IMR-90 (cell line): ENCODE data around the gene SNTA1. TPM values are rescaled to one million over a fixed set of nuclear protein-coding genes. Genes with fewer than 3 reads are reported as not detected.

Experiments used
- ATAC-seq: fragments of 200-7000 bp; cut with Tn5 transposase; 2 replicates; pipeline ENCODE4 v1.9.1; 2020; ENCODE audit warnings: low read depth, mild to moderate bottlenecking, moderate library complexity
- BruUV-seq: library from RNA; stranded (reverse); fragments of 400-500 nt; replicated peaks from 2 replicates; lab custom pipeline; 2021; lab: Mats Ljungman, UMichigan
- CTCF ChIA-PET: fragments of 300-600 bp; formaldehyde crosslinking; extraction: SDS; loops from one replicate; lab custom pipeline; 2021; ENCODE audit warnings: antibody characterized with exemption; lab: Yijun Ruan, JAX
- POLR2A ChIA-PET: fragments of 300-600 bp; sonication (Branson Sonifier 250); formaldehyde crosslinking; loops from one replicate; lab custom pipeline; 2022; ENCODE audit warnings: antibody characterized with exemption; ENCODE audit not compliant: unreplicated experiment; lab: Charles Lee
- DNase-seq: peaks from one replicate; pipeline ENCODE4 v3.0.0; 2013
- H2AFZ ChIP-seq: replicated peaks from 2 replicates; pipeline ENCODE3; 2013; ENCODE audit warnings: low read length, mild to moderate bottlenecking; ENCODE audit not compliant: poor library complexity
- H2AK5ac ChIP-seq: 2 replicates; pipeline ENCODE4 v1.6.1; 2013; ENCODE audit warnings: low read depth, low read length, inconsistent platforms
- H2AK9ac ChIP-seq: replicated peaks from 2 replicates; pipeline ENCODE3; 2013; ENCODE audit warnings: mild to moderate bottlenecking, low read depth, low read length, moderate library complexity; ENCODE audit not compliant: poor library complexity
- H2BK120ac ChIP-seq: 2 replicates; pipeline ENCODE4 v1.6.1; 2013; ENCODE audit warnings: low read depth, low read length, inconsistent platforms
- H2BK15ac ChIP-seq: 3 replicates; pipeline ENCODE4 v1.6.1; 2013; ENCODE audit warnings: low read depth, low read length, inconsistent platforms
- H2BK20ac ChIP-seq: 2 replicates; pipeline ENCODE4 v1.6.1; 2013; ENCODE audit warnings: low read depth, mild to moderate bottlenecking, inconsistent platforms, low read length, moderate library complexity
- H2BK5ac ChIP-seq: 2 replicates; pipeline ENCODE4 v1.6.1; 2013; ENCODE audit warnings: mild to moderate bottlenecking, low read depth, low read length, inconsistent platforms; ENCODE audit not compliant: poor library complexity, severe bottlenecking
- H3K14ac ChIP-seq: replicated peaks from 2 replicates; pipeline ENCODE4 v1.6.1; 2013; ENCODE audit warnings: low read depth, low read length, inconsistent platforms
- H3K18ac ChIP-seq: 2 replicates; pipeline ENCODE4 v1.6.1; 2013; ENCODE audit warnings: low read depth, low read length, control low read depth
- H3K23ac ChIP-seq: 2 replicates; pipeline ENCODE4 v1.6.1; 2013; ENCODE audit warnings: low read depth, low read length, inconsistent platforms
- H3K27ac ChIP-seq: 2 replicates; pipeline ENCODE4 v1.5.1; 2013; ENCODE audit warnings: mild to moderate bottlenecking, control low read depth, low read length; ENCODE audit not compliant: insufficient read depth
- H3K27me3 ChIP-seq: 2 replicates; pipeline ENCODE4 v1.6.1; 2013; ENCODE audit warnings: low read length; ENCODE audit not compliant: control insufficient read depth, insufficient read depth
- H3K36me3 ChIP-seq: 2 replicates; pipeline ENCODE4 v1.6.1; 2013; ENCODE audit warnings: low read length, mixed read lengths; ENCODE audit not compliant: control insufficient read depth, insufficient read depth
- H3K4ac ChIP-seq: 2 replicates; pipeline ENCODE4 v1.6.1; 2013; ENCODE audit warnings: low read depth, low read length, inconsistent platforms
- H3K4me1 ChIP-seq: 2 replicates; pipeline ENCODE4 v1.6.1; 2013; ENCODE audit warnings: low read length, mixed read lengths; ENCODE audit not compliant: control insufficient read depth, insufficient read depth
- H3K4me2 ChIP-seq: 2 replicates; pipeline ENCODE4 v1.6.1; 2013; ENCODE audit warnings: low read depth, mild to moderate bottlenecking, control low read depth, low read length, moderate library complexity
- H3K4me3 ChIP-seq: 2 replicates; pipeline ENCODE4 v1.5.1; 2013; ENCODE audit warnings: low read depth, mild to moderate bottlenecking, control low read depth, low read length, moderate library complexity; ENCODE audit not compliant: insufficient read depth
- H3K56ac ChIP-seq: 2 replicates; pipeline ENCODE4 v1.6.1; 2013; ENCODE audit warnings: low read length, inconsistent platforms; ENCODE audit not compliant: insufficient read depth; ENCODE audit errors: extremely low read depth
- H3K79me1 ChIP-seq, 2 experiments: 2 replicates each; pipeline ENCODE4 v1.6.1; 2013; ENCODE audit warnings: low read length in 2 of 2, inconsistent platforms in 1 of 2, low read depth in 1 of 2
- H3K9ac ChIP-seq: 2 replicates; pipeline ENCODE4 v1.6.1; 2013; ENCODE audit warnings: low read depth, low read length, control low read depth
- H3K9me1 ChIP-seq: 2 replicates; pipeline ENCODE4 v1.6.1; 2013; ENCODE audit warnings: low read length, inconsistent platforms; ENCODE audit not compliant: insufficient read depth
- H3K9me3 ChIP-seq: 2 replicates; pipeline ENCODE4 v1.6.1; 2013; ENCODE audit warnings: low read length; ENCODE audit not compliant: control insufficient read depth, insufficient read depth
- H4K20me1 ChIP-seq: 2 replicates; pipeline ENCODE4 v1.6.1; 2013; ENCODE audit warnings: low read length, inconsistent platforms; ENCODE audit not compliant: insufficient read depth
- H4K5ac ChIP-seq: 2 replicates; pipeline ENCODE4 v1.6.1; 2013; ENCODE audit warnings: mild to moderate bottlenecking, low read depth, low read length, control low read depth
- H4K8ac ChIP-seq, 2 experiments: 2 replicates each; pipeline ENCODE4 v1.6.1; 2013; ENCODE audit warnings: low read depth in 2 of 2, low read length in 2 of 2, control low read depth in 1 of 2, inconsistent platforms in 1 of 2
- H4K91ac ChIP-seq: 2 replicates; pipeline ENCODE4 v1.6.1; 2013; ENCODE audit warnings: low read depth, low read length, inconsistent platforms; ENCODE audit not compliant: insufficient read depth
- BHLHE40 ChIP-seq: fragments of 150-350 bp; IDR thresholded peaks from 2 replicates; pipeline ENCODE4 v1.6.1; 2016; ENCODE audit warnings: mild to moderate bottlenecking, low read depth, low read length
- POLR2A ChIP-seq: IDR thresholded peaks from 2 replicates; pipeline ENCODE4 v1.6.1; 2012; ENCODE audit warnings: mild to moderate bottlenecking, low read depth, low read length
- RAD21 ChIP-seq: IDR thresholded peaks from 2 replicates; pipeline ENCODE4 v1.6.1; 2012; ENCODE audit warnings: low read length, improper control_type of control experiment
- WGBS, 2 experiments: methylation state at CpG; one replicate each; pipeline versions ENCODE4 v1.1.5 to v1.1.7; 2013; ENCODE audit warnings: missing lambda C conversion rate in 2 of 2; ENCODE audit not compliant: insufficient read length in 1 of 2; ENCODE audit errors: extremely low coverage in 2 of 2; 5-methylcytosine and 5-hydroxymethylcytosine counted together
- dilution Hi-C: fragments of 300-500 bp; cut with HindIII; formaldehyde crosslinking; loops from one replicate; pipeline ENCODE4 v1.14.3; 2018; ENCODE audit warnings: low sequenced_read_pairs; ENCODE audit not compliant: unreplicated experiment
- in situ Hi-C: fragments of 300-500 bp; cut with MboI; formaldehyde crosslinking; loops from 3 replicates; pipeline ENCODE4 v1.14.3; 2019; ENCODE audit warnings: low sequenced_read_pairs, inconsistent platforms, mixed read lengths
- intact Hi-C: fragments of 100-400 bp; cut with micrococcal nuclease; formaldehyde crosslinking; loops from 2 replicates; pipeline ENCODE4 v1.10.0; 2022
- polyA plus RNA-seq, 3 experiments: library from polyadenylated mRNA; depleted of rRNA; stranded (reverse); fragments of >200 nt; gene quantifications; 2 replicates each; pipeline ENCODE4 v1.2.3, GENCODE V29; 2012; ENCODE audit warnings: low replicate concordance in 1 of 3
- total RNA-seq: library from RNA; depleted of rRNA; stranded (reverse); fragments of >200 nt; gene quantifications from 2 replicates; pipeline ENCODE4 v1.2.3, GENCODE V29; 2012
- TF ChIP-seq, protein P1 (sequence below): fragments of 150-350 bp; IDR thresholded peaks from 2 replicates; pipeline ENCODE4 v1.6.1; 2017; ENCODE audit warnings: mild to moderate bottlenecking, antibody characterized with exemption, low read length, low read depth

SNTA1 gene
- total and polyA plus RNA-seq, 2 of the 4 experiments (the other 2 are of a cell fraction) = 10.6 to 15.4 TPM

DNA sequence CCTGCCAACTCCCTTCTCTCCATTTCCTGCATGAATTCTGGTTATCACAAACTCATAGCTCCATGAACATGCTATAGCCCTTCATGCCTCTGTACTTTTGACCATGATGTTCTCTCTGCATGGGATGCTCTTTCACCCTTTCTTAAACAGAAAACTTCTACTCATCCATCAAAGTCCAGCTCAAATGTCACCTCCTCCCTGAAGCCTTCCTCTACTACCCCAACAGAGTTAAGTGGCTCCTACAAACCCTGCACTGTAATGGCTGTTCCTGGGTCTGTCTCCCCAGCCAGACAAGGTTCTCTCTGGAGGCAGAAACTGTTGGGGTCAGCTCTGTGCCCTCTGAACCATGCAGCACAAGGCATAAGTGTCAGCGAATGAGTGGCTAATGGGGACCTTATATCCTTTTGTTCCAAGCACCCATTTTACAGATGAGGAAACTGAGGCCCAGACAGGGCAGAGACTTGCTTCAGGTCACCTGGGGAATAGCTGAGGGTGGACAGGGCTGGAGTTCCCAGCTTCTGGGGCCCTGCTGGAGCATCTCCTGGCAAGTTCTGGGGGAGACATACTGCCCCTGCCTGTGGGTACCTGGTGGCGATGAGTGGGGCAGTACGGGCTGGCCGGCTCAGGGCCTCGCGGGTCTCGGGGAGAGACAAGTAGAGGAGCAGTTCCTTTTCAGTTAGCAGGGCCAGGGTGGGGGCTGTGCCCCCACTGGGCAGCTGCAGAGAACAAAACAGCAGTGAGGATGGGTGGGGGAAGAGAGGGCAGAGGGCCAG, 31.7 kb downstream of the SNTA1 start:
- H3K4me1 ChIP-seq = peaks cover 7% of the 10 kb centered on the region
- WGBS, 2 experiments = 93% methylated on average over 5 of the region's 7 CpGs; no CpG with 5 or more reads in 1 of the 2 experiments
- no peak overlapping the region for H3K4me3 ChIP-seq
- no peak overlapping the region for H3K14ac ChIP-seq
- H3K79me1 ChIP-seq = peaks cover 4 to 14% of the 10 kb centered on the region in 2 experiments; a peak in 3 of 4 replicates
- no peak overlapping the region for H4K91ac ChIP-seq
- no peak overlapping the region for H2BK20ac ChIP-seq
- CTCF ChIA-PET = no interaction called here
- no peak overlapping the region for H3K27ac ChIP-seq
- no peak overlapping the region for H3K18ac ChIP-seq
- H3K4ac ChIP-seq = no peak overlapping the region
- H3K23ac ChIP-seq = no peak overlapping the region
- H2AK9ac ChIP-seq = no peak overlapping the region
- H2BK5ac ChIP-seq = no peak overlapping the region
- in situ Hi-C loops = no loop called here
- H4K20me1 ChIP-seq = no peaks in the 10 kb centered on the region
- H2AK5ac ChIP-seq = no peak overlapping the region
- peaks cover 7% of the 10 kb centered on the region for H3K9me1 ChIP-seq
- peaks cover 18% of the 10 kb centered on the region for H3K36me3 ChIP-seq
- no TSS peak for BruUV-seq
- TF ChIP-seq BHLHE40 (no peak), POLR2A (no peak), RAD21 (no peak)
- TF ChIP-seq, protein P1, sequence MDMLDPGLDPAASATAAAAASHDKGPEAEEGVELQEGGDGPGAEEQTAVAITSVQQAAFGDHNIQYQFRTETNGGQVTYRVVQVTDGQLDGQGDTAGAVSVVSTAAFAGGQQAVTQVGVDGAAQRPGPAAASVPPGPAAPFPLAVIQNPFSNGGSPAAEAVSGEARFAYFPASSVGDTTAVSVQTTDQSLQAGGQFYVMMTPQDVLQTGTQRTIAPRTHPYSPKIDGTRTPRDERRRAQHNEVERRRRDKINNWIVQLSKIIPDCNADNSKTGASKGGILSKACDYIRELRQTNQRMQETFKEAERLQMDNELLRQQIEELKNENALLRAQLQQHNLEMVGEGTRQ = no peak
- no peak overlapping the region for H3K9ac ChIP-seq
- H3K27me3 ChIP-seq = no peaks in the 10 kb centered on the region
- no peak overlapping the region for H2BK15ac ChIP-seq
- no peak overlapping the region for H2BK120ac ChIP-seq
- DNase-seq (no peak), ATAC-seq (no peak)
- dilution Hi-C loops = no loop called here
- POLR2A ChIA-PET = no interaction called here
- no peak overlapping the region for H2AFZ ChIP-seq
- no peak overlapping the region for H4K5ac ChIP-seq
- H3K9me3 ChIP-seq = peaks cover 3% of the 10 kb centered on the region; the same call in 1 of the 2 replicates
- H3K56ac ChIP-seq = no peak overlapping the region
- intact Hi-C loops = no loop called here
- H3K4me2 ChIP-seq = no peak overlapping the region
- no peak overlapping the region for H4K8ac ChIP-seq
